ENCODE data around the gene GEMIN7.

Gene GEMIN7

GRCh38 chr19:45095496-45096413 is 16.7 kb downstream of the GEMIN7 start:
- ChIA-PET CTCF (no interaction called here), POLR2A (no interaction called here)
- no peak for TF ChIP-seq CTCF (IDR thresholded peaks at IDR 0.05; ENCODE audit: insufficient read depth, low read length, missing control alignments)
- no peak overlapping the region for H3K4me3 ChIP-seq (ENCODE audit: low read depth, low read length)
- DNase-seq (ENCODE audit: low read depth, low spot score) = no peak

GRCh38 chr19:45096700-45097099 is 17.6 kb downstream of the GEMIN7 start:
- CTCF ChIA-PET = interaction anchor here (4.7 kb wide), 1 partner anchor 29 kb away, joined by 28 read pairs; no protein-coding TSS in a partner anchor
- POLR2A ChIA-PET = interaction anchor here (1.0 kb wide), 1 partner anchor 206 kb away, joined by 3 read pairs; the partner anchor contains the start of gene TOMM40
- DNase-seq (ENCODE audit: low read depth, low spot score) = no peak
- no peak overlapping the region for H3K4me3 ChIP-seq (ENCODE audit: low read depth, low read length)
- no peak for TF ChIP-seq CTCF (IDR thresholded peaks at IDR 0.05; ENCODE audit: insufficient read depth, low read length, missing control alignments)

GRCh38 chr19:45097450-45097775 is 18.4 kb downstream of the GEMIN7 start:
- DNase-seq (ENCODE audit: low read depth, low spot score) = no peak
- ChIA-PET POLR2A (interaction anchor here (1.0 kb wide), 1 partner anchor 207 kb away, joined by 3 read pairs; the partner anchor contains the start of gene TOMM40), CTCF (interaction anchor here (1.1 to 4.7 kb wide), 3 partner anchors 28 to 152 kb away, joined by 3 to 28 read pairs (median 4); no protein-coding TSS in a partner anchor)
- no peak overlapping the region for H3K4me3 ChIP-seq (ENCODE audit: low read depth, low read length)
- no peak for TF ChIP-seq CTCF (IDR thresholded peaks at IDR 0.05; ENCODE audit: insufficient read depth, low read length, missing control alignments)

GRCh38 chr19:45097776-45098520 is 18.9 kb downstream of the GEMIN7 start:
- TF ChIP-seq CTCF (IDR thresholded peaks at IDR 0.05; ENCODE audit: insufficient read depth, low read length, missing control alignments) = no peak
- ChIA-PET POLR2A (interaction anchor here (1.0 kb wide), 1 partner anchor 207 kb away, joined by 3 read pairs; the partner anchor contains the start of gene TOMM40), CTCF (interaction anchor here (0.7 to 4.7 kb wide), 8 partner anchors 14 to 241 kb away, joined by 3 to 28 read pairs (median 3); no protein-coding TSS in a partner anchor)
- peak; percentile 80 for DNase-seq (ENCODE audit: low read depth, low spot score)
- H3K4me3 ChIP-seq (ENCODE audit: low read depth, low read length) = no peak overlapping the region; the same call in 1 of the 2 replicates

GRCh38 chr19:45098521-45099466 is 19.7 kb downstream of the GEMIN7 start:
- POLR2A ChIA-PET = no interaction called here
- CTCF ChIA-PET = interaction anchor here (0.7 to 4.7 kb wide), 10 partner anchors 13 to 240 kb away, joined by 3 to 28 read pairs (median 3); no protein-coding TSS in a partner anchor
- no peak for TF ChIP-seq CTCF (IDR thresholded peaks at IDR 0.05; ENCODE audit: insufficient read depth, low read length, missing control alignments)

More at GRCh38 chr19:45098521-45099466, 19.7 kb downstream of the GEMIN7 start:
- peak overlapping the region; percentile 20; the same call in 1 of the 2 replicates for H3K4me3 ChIP-seq (ENCODE audit: low read depth, low read length)
- no peak for DNase-seq (ENCODE audit: low read depth, low spot score)
